PC-3 (cell line): Measurements from ENCODE around the gene PRKAR1B. TPM values are rescaled to one million over a fixed set of nuclear protein-coding genes. Genes with fewer than 3 reads are reported as not detected.

Experiments
- ATAC-seq: fragments of 200-7000 bp; cut with Tn5 transposase; 2 replicates; pipeline ENCODE4 v1.9.1; 2020; ENCODE audit warnings: mild to moderate bottlenecking, moderate library complexity
- BruUV-seq: library from RNA; stranded (reverse); fragments of 400-500 nt; replicated peaks from 2 replicates; lab custom pipeline; 2021; lab: Mats Ljungman, UMichigan
- CTCF ChIA-PET: fragments of 300-600 bp; sonication (Branson Sonifier 250); formaldehyde crosslinking; loops from one replicate; lab custom pipeline; 2022; ENCODE audit warnings: antibody characterized with exemption; lab: Charles Lee
- POLR2A ChIA-PET: fragments of 300-600 bp; sonication (Branson Sonifier 250); formaldehyde crosslinking; loops from one replicate; lab custom pipeline; 2022; ENCODE audit warnings: antibody characterized with exemption; ENCODE audit not compliant: unreplicated experiment; lab: Charles Lee
- DNase-seq: peaks from one replicate; pipeline ENCODE4 v3.0.0-alpha.2; 2015
- H2AFZ ChIP-seq: fragments of 300-600 bp; sonication (generic); 2 replicates; pipeline ENCODE4 v1.6.0; 2016; ENCODE audit warnings: antibody characterized with exemption, low read length
- H3F3A ChIP-seq: fragments of 300-600 bp; sonication (generic); one replicate; pipeline ENCODE4 v1.6.0; 2017; ENCODE audit warnings: antibody characterized with exemption, low read length, control low read depth, mild to moderate bottlenecking; ENCODE audit not compliant: unreplicated experiment
- H3K27ac ChIP-seq: fragments of 300-600 bp; sonication (generic); 2 replicates; pipeline ENCODE4 v1.5.1; 2016; ENCODE audit warnings: mild to moderate bottlenecking, low read length
- H3K27me3 ChIP-seq: fragments of 300-600 bp; sonication (generic); 2 replicates; pipeline ENCODE4 v1.6.1; 2016; ENCODE audit warnings: low read length, mixed read lengths
- H3K36me3 ChIP-seq: fragments of 300-600 bp; sonication (generic); 2 replicates; pipeline ENCODE4 v1.6.1; 2016; ENCODE audit warnings: low read depth, mixed run types, low read length, mixed read lengths
- H3K4me1 ChIP-seq: fragments of 300-600 bp; sonication (generic); 2 replicates; pipeline ENCODE4 v1.5.1; 2016; ENCODE audit warnings: low read length; ENCODE audit not compliant: insufficient read depth
- H3K4me2 ChIP-seq: fragments of 300-600 bp; sonication (generic); 2 replicates; pipeline ENCODE4 v1.6.0; 2016; ENCODE audit warnings: low read length
- H3K4me3 ChIP-seq: fragments of 300-600 bp; sonication (generic); 2 replicates; pipeline ENCODE4 v1.5.1; 2016; ENCODE audit warnings: mild to moderate bottlenecking, low read length, mixed read lengths
- H3K79me2 ChIP-seq: fragments of 300-600 bp; sonication (generic); 2 replicates; pipeline ENCODE4 v1.6.1; 2017; ENCODE audit warnings: low read length, mixed read lengths
- H3K9ac ChIP-seq: fragments of 300-600 bp; sonication (generic); 2 replicates; pipeline ENCODE4 v1.6.0; 2016; ENCODE audit warnings: mild to moderate bottlenecking, low read length
- H3K9me2 ChIP-seq: fragments of 300-600 bp; sonication (generic); replicated peaks from 2 replicates; pipeline ENCODE4 v1.6.1; 2016; ENCODE audit warnings: mixed run types, low read length, mixed read lengths
- H3K9me3 ChIP-seq: fragments of 300-600 bp; sonication (generic); 2 replicates; pipeline ENCODE4 v1.6.1; 2016; ENCODE audit warnings: low read length, mixed read lengths
- H4K20me1 ChIP-seq: fragments of 300-600 bp; sonication (generic); 2 replicates; pipeline ENCODE4 v1.6.1; 2016; ENCODE audit warnings: low read length, mixed read lengths
- EZH2 ChIP-seq: fragments of 300-600 bp; sonication (generic); IDR thresholded peaks from one replicate; pipeline ENCODE4 v1.6.1; 2017; ENCODE audit warnings: antibody characterized with exemption, mild to moderate bottlenecking, low read length; ENCODE audit not compliant: unreplicated experiment
- EZH2phosphoT487 ChIP-seq: fragments of 300-600 bp; sonication (generic); IDR thresholded peaks from 2 replicates; pipeline ENCODE4 v1.6.1; 2018; ENCODE audit warnings: mild to moderate bottlenecking, antibody characterized with exemption, low read length, borderline replicate concordance
- intact Hi-C: fragments of 100-400 bp; cut with micrococcal nuclease; formaldehyde crosslinking; loops from 2 replicates; pipeline ENCODE4 v1.9.0; 2023
- total RNA-seq: library from RNA; depleted of rRNA; stranded (reverse); fragments of >200 nt; gene quantifications from 2 replicates; pipeline ENCODE4 v1.2.3, GENCODE V29; 2014
- TF ChIP-seq, protein P1 (sequence below): fragments of 300-600 bp; sonication (generic); conservative IDR thresholded peaks from 2 replicates; pipeline ENCODE4 v1.5.1; 2017; ENCODE audit warnings: antibody characterized with exemption, low read depth, mild to moderate bottlenecking, low read length

The PRKAR1B gene
- total RNA-seq, 1 experiment from 2014 or later: 15.6 TPM

DNA sequence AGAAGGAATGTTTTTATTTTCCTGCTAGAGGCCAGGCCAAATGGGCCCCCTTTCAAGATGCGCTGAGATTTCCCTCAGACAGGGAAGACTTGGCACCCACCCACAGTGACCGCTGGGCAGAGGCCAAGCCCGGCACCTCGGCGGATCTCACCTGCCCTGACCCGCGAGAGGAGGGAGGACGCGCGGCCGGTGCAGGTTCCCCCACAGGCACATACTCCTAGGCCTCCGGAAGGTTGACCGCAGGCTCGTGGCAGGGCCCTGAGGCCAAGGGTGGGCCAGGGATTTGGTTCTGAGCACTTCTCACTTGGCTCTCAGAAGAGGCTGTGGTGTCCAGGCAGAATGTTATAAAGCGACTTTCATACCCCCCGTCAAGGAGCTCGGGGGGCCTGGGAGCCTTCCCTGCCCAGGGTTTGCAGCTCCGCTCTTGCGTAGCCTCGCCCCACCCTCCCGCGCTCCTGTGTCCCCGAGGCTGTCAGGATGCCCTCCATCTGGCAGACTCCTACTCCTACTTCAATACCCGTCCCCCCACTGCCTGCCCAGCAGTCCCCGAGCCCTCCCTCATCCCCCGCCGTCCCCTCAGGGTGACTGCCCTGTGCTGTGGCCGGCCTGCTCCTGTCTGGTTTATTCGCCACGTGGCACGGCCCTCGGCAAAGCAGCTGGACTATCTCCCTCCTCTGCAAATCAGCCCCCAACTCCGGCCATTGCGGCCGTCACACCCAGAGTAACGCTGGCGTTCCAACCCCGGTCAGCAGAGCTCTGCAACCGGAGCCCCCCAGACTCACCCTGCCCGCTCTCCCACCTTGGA is 156.9 kb downstream of the PRKAR1B start:
- no peak overlapping the region for H3K9ac ChIP-seq
- intact Hi-C loops: no loop called here
- TF ChIP-seq, protein P1, sequence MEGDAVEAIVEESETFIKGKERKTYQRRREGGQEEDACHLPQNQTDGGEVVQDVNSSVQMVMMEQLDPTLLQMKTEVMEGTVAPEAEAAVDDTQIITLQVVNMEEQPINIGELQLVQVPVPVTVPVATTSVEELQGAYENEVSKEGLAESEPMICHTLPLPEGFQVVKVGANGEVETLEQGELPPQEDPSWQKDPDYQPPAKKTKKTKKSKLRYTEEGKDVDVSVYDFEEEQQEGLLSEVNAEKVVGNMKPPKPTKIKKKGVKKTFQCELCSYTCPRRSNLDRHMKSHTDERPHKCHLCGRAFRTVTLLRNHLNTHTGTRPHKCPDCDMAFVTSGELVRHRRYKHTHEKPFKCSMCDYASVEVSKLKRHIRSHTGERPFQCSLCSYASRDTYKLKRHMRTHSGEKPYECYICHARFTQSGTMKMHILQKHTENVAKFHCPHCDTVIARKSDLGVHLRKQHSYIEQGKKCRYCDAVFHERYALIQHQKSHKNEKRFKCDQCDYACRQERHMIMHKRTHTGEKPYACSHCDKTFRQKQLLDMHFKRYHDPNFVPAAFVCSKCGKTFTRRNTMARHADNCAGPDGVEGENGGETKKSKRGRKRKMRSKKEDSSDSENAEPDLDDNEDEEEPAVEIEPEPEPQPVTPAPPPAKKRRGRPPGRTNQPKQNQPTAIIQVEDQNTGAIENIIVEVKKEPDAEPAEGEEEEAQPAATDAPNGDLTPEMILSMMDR: no peak
- TF ChIP-seq EZH2: no peak
- no peak for TF ChIP-seq EZH2phosphoT487
- no peaks in the 10 kb centered on the region for H3K9me2 ChIP-seq
- no peak for DNase-seq
- no peak overlapping the region for H3K4me3 ChIP-seq
- no peaks in the 10 kb centered on the region for H3K27me3 ChIP-seq
- ChIA-PET POLR2A (no interaction called here), CTCF (no interaction called here)
- H3K79me2 ChIP-seq: no peaks in the 10 kb centered on the region
- no peak overlapping the region for H3K27ac ChIP-seq
- no peaks in the 10 kb centered on the region for H3F3A ChIP-seq
- H3K4me1 ChIP-seq: no peaks in the 10 kb centered on the region
- no peak overlapping the region for H2AFZ ChIP-seq
- no TSS peak for BruUV-seq
- no peaks in the 10 kb centered on the region for H4K20me1 ChIP-seq
- no peaks in the 10 kb centered on the region for H3K9me3 ChIP-seq
- H3K36me3 ChIP-seq: no peaks in the 10 kb centered on the region
- no peak overlapping the region for H3K4me2 ChIP-seq
- ATAC-seq: no peak

DNA sequence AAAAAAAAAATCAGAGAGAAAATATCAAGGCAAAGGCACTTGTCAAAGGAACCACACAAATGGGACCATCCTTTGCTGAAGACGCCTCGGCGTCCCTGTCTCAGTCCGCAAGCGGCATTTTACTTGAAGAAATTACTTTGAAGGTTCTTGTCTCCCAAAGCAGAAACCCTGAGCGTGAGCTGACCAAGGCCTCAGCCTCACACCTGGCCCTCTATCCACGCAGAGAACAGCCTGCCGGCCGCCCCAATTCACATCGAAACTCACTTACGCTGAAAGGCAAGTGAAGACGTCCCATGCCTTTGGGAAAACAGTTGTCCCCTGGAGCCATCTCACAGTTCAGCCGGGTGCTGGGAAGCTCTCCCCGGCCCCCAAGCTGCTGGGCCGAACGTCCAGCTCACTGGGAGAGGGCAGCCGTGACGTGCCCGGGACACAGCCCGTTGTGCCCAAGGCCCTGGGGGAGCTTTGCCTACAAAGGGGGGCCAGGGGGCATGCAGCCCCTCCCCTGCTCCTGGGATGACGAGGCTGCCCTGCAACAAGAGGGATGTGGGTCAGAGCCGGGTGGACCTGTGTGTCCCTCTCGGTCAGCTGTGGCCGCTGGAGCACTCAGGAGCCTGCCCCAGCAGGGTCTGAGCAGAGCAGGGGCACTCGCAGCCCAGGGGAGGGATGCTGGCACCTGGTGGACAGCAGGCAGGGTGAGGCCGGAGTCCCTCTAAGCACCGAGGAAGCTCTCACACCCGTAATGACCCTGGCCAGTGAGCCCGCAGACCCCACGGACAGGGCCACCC is 157.8 kb downstream of the PRKAR1B start:
- Histone ChIP-seq H3K9me2 (no peaks in the 10 kb centered on the region), H3K9me3 (no peaks in the 10 kb centered on the region), H3K79me2 (no peaks in the 10 kb centered on the region), H3K4me2 (no peak overlapping the region), H3F3A (no peaks in the 10 kb centered on the region), H3K4me1 (no peaks in the 10 kb centered on the region), H3K9ac (no peak overlapping the region), H2AFZ (no peak overlapping the region), H3K4me3 (no peak overlapping the region), H3K36me3 (no peaks in the 10 kb centered on the region), H4K20me1 (no peaks in the 10 kb centered on the region), H3K27me3 (no peaks in the 10 kb centered on the region), H3K27ac (no peak overlapping the region)
- no peak for DNase-seq
- ATAC-seq: no peak; the same call in 1 of the 2 replicates
- no TSS peak for BruUV-seq
- intact Hi-C loops: no loop called here
- ChIA-PET POLR2A (no interaction called here), CTCF (no interaction called here)
- TF ChIP-seq EZH2: no peak

- Histone ChIP-seq H2AFZ (no peak overlapping the region), H3F3A (no peaks in the 10 kb centered on the region), H3K9me2 (no peaks in the 10 kb centered on the region), H3K4me3 (no peak overlapping the region), H3K27me3 (no peaks in the 10 kb centered on the region), H3K4me2 (no peak overlapping the region), H3K4me1 (no peaks in the 10 kb centered on the region), H3K9ac (no peak overlapping the region), H3K36me3 (no peaks in the 10 kb centered on the region), H3K79me2 (no peaks in the 10 kb centered on the region), H4K20me1 (no peaks in the 10 kb centered on the region), H3K9me3 (no peaks in the 10 kb centered on the region), H3K27ac (no peak overlapping the region)
- no peak for TF ChIP-seq EZH2
- TF ChIP-seq, protein P1: no peak
- no peak for TF ChIP-seq EZH2phosphoT487
- no peak for ATAC-seq
- ChIA-PET POLR2A (no interaction called here), CTCF (no interaction called here)
- no peak for DNase-seq
- BruUV-seq: no TSS peak
- intact Hi-C loops: no loop called here
These were observed 158.8 kb downstream of the PRKAR1B start for GRCh38 chr7:568031-568951.
